ENCODE measurements around the gene HRCT1.
"Not testable (repeated sequence)": the region's sequence is repeated elsewhere in the genome, so short reads cannot be mapped to it uniquely, and the experiment has no call there.

The HRCT1 gene

GRCh38 chr9:35917261-35917660 lies 11.3 kb downstream of the HRCT1 start:
- no peak for DNase-seq (ENCODE audit: low read depth)

GRCh38 chr9:35918780-35919179 lies 12.8 kb downstream of the HRCT1 start:
- no peak for DNase-seq (ENCODE audit: low read depth)

- no peak for DNase-seq (ENCODE audit: low read depth)
Observed at GRCh38 chr9:35919212-35920008, 13.4 kb downstream of the HRCT1 start.

GRCh38 chr9:35920051-35920620 lies 14.1 kb downstream of the HRCT1 start:
- DNase-seq (ENCODE audit: low read depth), result no peak

- no peak for DNase-seq (ENCODE audit: low read depth)
Observed at GRCh38 chr9:35923598-35923926, 17.6 kb downstream of the HRCT1 start.

GRCh38 chr9:35923927-35924763 lies 18.1 kb downstream of the HRCT1 start:
- no peak for DNase-seq (ENCODE audit: low read depth)

GRCh38 chr9:35928591-35929452 lies 22.8 kb downstream of the HRCT1 start:
- no peak for DNase-seq (ENCODE audit: low read depth)

GRCh38 chr9:35929453-35929718 lies 23.4 kb downstream of the HRCT1 start:
- DNase-seq (ENCODE audit: low read depth), result no peak

GRCh38 chr9:35930521-35930920 lies 24.5 kb downstream of the HRCT1 start:
- no peak for DNase-seq (ENCODE audit: low read depth)

- DNase-seq (ENCODE audit: low read depth), result no peak
Observed at GRCh38 chr9:35930989-35931388, 25.0 kb downstream of the HRCT1 start.

GRCh38 chr9:35932735-35933134 lies 26.7 kb downstream of the HRCT1 start:
- DNase-seq (ENCODE audit: low read depth), result no peak

GRCh38 chr9:35933550-35934067 lies 27.6 kb downstream of the HRCT1 start:
- no peak for DNase-seq (ENCODE audit: low read depth)

- not testable (repeated sequence) for DNase-seq (ENCODE audit: low read depth)
Observed at GRCh38 chr9:35934069-35934468, 28.1 kb downstream of the HRCT1 start.

- no peak for DNase-seq (ENCODE audit: low read depth)
Observed at GRCh38 chr9:35935261-35935660, 29.3 kb downstream of the HRCT1 start.

GRCh38 chr9:35935755-35936509 lies 29.9 kb downstream of the HRCT1 start:
- DNase-seq (ENCODE audit: low read depth), result no peak

GRCh38 chr9:35937227-35937626 lies 31.2 kb downstream of the HRCT1 start:
- no peak for DNase-seq (ENCODE audit: low read depth)

- DNase-seq (ENCODE audit: low read depth), result no peak
Observed at GRCh38 chr9:35938474-35939356, 32.7 kb downstream of the HRCT1 start.

- no peak for DNase-seq (ENCODE audit: low read depth)
Observed at GRCh38 chr9:35939679-35940250, 33.8 kb downstream of the HRCT1 start.

GRCh38 chr9:35940458-35941407 lies 34.7 kb downstream of the HRCT1 start:
- no peak for DNase-seq (ENCODE audit: low read depth)

All from stimulated activated CD8-positive, alpha-beta memory T cell treated with anti-CD3 and anti-CD28 coated beads, Interleukin-12 subunit alpha, Interleukin-12 subunit beta, amount 100 ng/mL, for 4 hours (primary cell).